Measurements from ENCODE around the gene WDSUB1.
A peak's percentile ranks its signal among the peaks of the same experiment; 100 is the strongest.

Gene WDSUB1

GRCh38 chr2:159230145-159230877 is 56.2 kb downstream of the WDSUB1 start:
- no peak for DNase-seq (ENCODE audit: low read depth)
- no peak overlapping the region for H3K4me3 ChIP-seq (ENCODE audit: low read depth, low read length)
- no peak for TF ChIP-seq MAX (IDR thresholded peaks at IDR 0.05; ENCODE audit: low read depth, low read length)
- TF ChIP-seq POLR2A (IDR thresholded peaks at IDR 0.05; ENCODE audit: extremely low read depth, insufficient read length), result no peak
- no peak for TF ChIP-seq MYC (IDR thresholded peaks at IDR 0.05; ENCODE audit: low read depth, low read length)
- no peak for TF ChIP-seq CTCF (IDR thresholded peaks at IDR 0.05; ENCODE audit: low read depth, low read length)

- no peak for DNase-seq (ENCODE audit: low read depth)
- H3K4me3 ChIP-seq (ENCODE audit: low read depth, low read length), result no peak overlapping the region
- TF ChIP-seq CTCF (IDR thresholded peaks at IDR 0.05; ENCODE audit: low read depth, low read length) (no peak), POLR2A (IDR thresholded peaks at IDR 0.05; ENCODE audit: extremely low read depth, insufficient read length) (no peak), MYC (IDR thresholded peaks at IDR 0.05; ENCODE audit: low read depth, low read length) (no peak), MAX (IDR thresholded peaks at IDR 0.05; ENCODE audit: low read depth, low read length) (no peak)
Observed at GRCh38 chr2:159229476-159230144, 56.9 kb downstream of the WDSUB1 start.

GRCh38 chr2:159228081-159228581 is 58.4 kb downstream of the WDSUB1 start:
- no peak for DNase-seq (ENCODE audit: low read depth)
- H3K4me3 ChIP-seq (ENCODE audit: low read depth, low read length), result no peak overlapping the region
- TF ChIP-seq MAX (IDR thresholded peaks at IDR 0.05; ENCODE audit: low read depth, low read length), result no peak
- TF ChIP-seq CTCF (IDR thresholded peaks at IDR 0.05; ENCODE audit: low read depth, low read length), result no peak
- TF ChIP-seq MYC (IDR thresholded peaks at IDR 0.05; ENCODE audit: low read depth, low read length), result no peak
- no peak for TF ChIP-seq POLR2A (IDR thresholded peaks at IDR 0.05; ENCODE audit: extremely low read depth, insufficient read length)

- no peak overlapping the region for H3K4me3 ChIP-seq (ENCODE audit: low read depth, low read length)
- TF ChIP-seq MYC (IDR thresholded peaks at IDR 0.05; ENCODE audit: low read depth, low read length) (no peak), MAX (IDR thresholded peaks at IDR 0.05; ENCODE audit: low read depth, low read length) (peak; percentile 9; the same call in 1 of the 2 replicates)
- no peak for DNase-seq (ENCODE audit: low read depth)
Observed at GRCh38 chr2:159227467-159227866, 59.0 kb downstream of the WDSUB1 start.

GRCh38 chr2:159226608-159227385 is 59.7 kb downstream of the WDSUB1 start:
- no peak overlapping the region for H3K4me3 ChIP-seq (ENCODE audit: low read depth, low read length)
- peak; percentile 23 for DNase-seq (ENCODE audit: low read depth)
- TF ChIP-seq MYC (IDR thresholded peaks at IDR 0.05; ENCODE audit: low read depth, low read length) (no peak), POLR2A (IDR thresholded peaks at IDR 0.05; ENCODE audit: extremely low read depth, insufficient read length) (no peak), MAX (IDR thresholded peaks at IDR 0.05; ENCODE audit: low read depth, low read length) (no peak), CTCF (IDR thresholded peaks at IDR 0.05; ENCODE audit: low read depth, low read length) (no peak)
